HepG2 (cell line): ENCODE data around the gene COPZ2. TPM values are rescaled to one million over a fixed set of nuclear protein-coding genes. Genes with fewer than 3 reads are reported as not detected.

ENCODE experiments used
- AHR ChIP-seq: IDR thresholded peaks from 2 replicates; pipeline ENCODE4 v1.6.1; 2018; ENCODE audit warnings: missing genetic modification reagents, missing compliant biosample characterization
- BCL6 ChIP-seq: IDR thresholded peaks from 2 replicates; pipeline ENCODE4 v1.6.1; 2016; ENCODE audit warnings: missing genetic modification reagents, missing compliant biosample characterization
- FOXM1 ChIP-seq: sonication (generic); formaldehyde crosslinking; IDR thresholded peaks from 2 replicates; pipeline ENCODE4 v1.5.0; 2020; ENCODE audit warnings: missing genetic modification reagents
- HNF4G ChIP-seq, 2 experiments: sonication (generic) in 1 of 2; formaldehyde crosslinking in 1 of 2; IDR thresholded peaks; 2 replicates each; pipeline versions ENCODE4 v1.4.0 to v1.6.1; 2011 to 2020; ENCODE audit warnings: borderline replicate concordance in 2 of 2, low read depth in 2 of 2, mild to moderate bottlenecking in 2 of 2, low read length in 1 of 2, missing genetic modification reagents in 1 of 2, moderate library complexity in 1 of 2
- MAFG ChIP-seq: sonication (generic); formaldehyde crosslinking; IDR thresholded peaks from 2 replicates; pipeline ENCODE4 v1.5.1; 2020; ENCODE audit warnings: mild to moderate bottlenecking, missing genetic modification reagents
- NFE2L2 ChIP-seq: fragments of 150-350 bp; IDR thresholded peaks from 2 replicates; pipeline ENCODE4 v1.6.1; 2014; ENCODE audit warnings: low read length
- PAF1 ChIP-seq: IDR thresholded peaks from 2 replicates; pipeline ENCODE4 v1.6.1; 2016; ENCODE audit warnings: missing genetic modification reagents, missing compliant biosample characterization
- RAD21 ChIP-seq: fragments of 450-650 bp; formaldehyde crosslinking; IDR thresholded peaks from 2 replicates; pipeline ENCODE4 v1.5.0; 2020; ENCODE audit warnings: mild to moderate bottlenecking
- SP2 ChIP-seq: sonication (generic); formaldehyde crosslinking; IDR thresholded peaks from 2 replicates; pipeline ENCODE4 v1.5.1; 2020; ENCODE audit warnings: mild to moderate bottlenecking, missing genetic modification reagents
- TOPORS ChIP-seq: sonication (generic); formaldehyde crosslinking; IDR thresholded peaks from 2 replicates; pipeline ENCODE4 v1.8.0; 2023; ENCODE audit warnings: mild to moderate bottlenecking, missing genetic modification reagents
- ZFP62 ChIP-seq: sonication (generic); formaldehyde crosslinking; IDR thresholded peaks from 2 replicates; pipeline ENCODE4 v1.4.0; 2020; ENCODE audit warnings: missing genetic modification reagents
- ZNF264 ChIP-seq: sonication (generic); formaldehyde crosslinking; IDR thresholded peaks from 2 replicates; pipeline ENCODE4 v1.4.0; 2020; ENCODE audit warnings: missing genetic modification reagents
- ZSCAN12 ChIP-seq: sonication (generic); formaldehyde crosslinking; IDR thresholded peaks from 2 replicates; pipeline ENCODE4 v1.9.0; 2021; ENCODE audit warnings: mild to moderate bottlenecking, missing genetic modification reagents
- polyA plus RNA-seq, 8 experiments: library from polyadenylated mRNA; depleted of rRNA in 3 of 8; stranded (reverse) in 7 of 8; unstranded in 1 of 8; fragments of >200 nt; fragmentation: Illumina TruSeq in 4 of 8; extraction: Trizol in 4 of 8; gene quantifications; 2 replicates each; pipeline versions ENCODE4 v1.2.1 to v1.2.3, GENCODE V29; 2011 to 2016; ENCODE audit warnings: low read depth in 4 of 8, missing spikeins in 1 of 8, mixed read lengths in 1 of 8; ENCODE audit not compliant: insufficient read depth in 1 of 8
- total RNA-seq, 5 experiments: library from RNA; depleted of rRNA; stranded (reverse); fragments of >200 nt; fragmentation: Illumina TruSeq; extraction: Trizol; gene quantifications; 2 replicates each; pipeline ENCODE4 v1.2.3, GENCODE V29; 2016; ENCODE audit warnings: low read depth in 1 of 5
- TF ChIP-seq, protein P1 (sequence below): IDR thresholded peaks from 2 replicates; pipeline ENCODE4 v1.6.1; 2016
- TF ChIP-seq, protein P2 (sequence below): sonication (generic); formaldehyde crosslinking; IDR thresholded peaks from 2 replicates; pipeline ENCODE4 v1.4.0; 2020; ENCODE audit warnings: missing genetic modification reagents
- TF ChIP-seq, protein P3 (sequence below): sonication (generic); formaldehyde crosslinking; IDR thresholded peaks from 2 replicates; pipeline ENCODE4 v1.4.0; 2020; ENCODE audit warnings: missing genetic modification reagents
- TF ChIP-seq, protein P4 (sequence below): sonication (generic); formaldehyde crosslinking; conservative IDR thresholded peaks from 2 replicates; pipeline ENCODE4 v1.8.0; 2022; ENCODE audit warnings: mild to moderate bottlenecking, moderate library complexity, missing genetic modification reagents
- TF ChIP-seq, protein P5 (sequence below): sonication (generic); formaldehyde crosslinking; IDR thresholded peaks from 2 replicates; pipeline ENCODE4 v1.5.0; 2020; ENCODE audit warnings: missing genetic modification reagents

The COPZ2 gene
- total and polyA plus RNA-seq, 2 of the 13 experiments (the other 11 are each of a cell fraction or from before 2014, with no cell fraction given) = 0.61 to 1.5 TPM

DNA sequence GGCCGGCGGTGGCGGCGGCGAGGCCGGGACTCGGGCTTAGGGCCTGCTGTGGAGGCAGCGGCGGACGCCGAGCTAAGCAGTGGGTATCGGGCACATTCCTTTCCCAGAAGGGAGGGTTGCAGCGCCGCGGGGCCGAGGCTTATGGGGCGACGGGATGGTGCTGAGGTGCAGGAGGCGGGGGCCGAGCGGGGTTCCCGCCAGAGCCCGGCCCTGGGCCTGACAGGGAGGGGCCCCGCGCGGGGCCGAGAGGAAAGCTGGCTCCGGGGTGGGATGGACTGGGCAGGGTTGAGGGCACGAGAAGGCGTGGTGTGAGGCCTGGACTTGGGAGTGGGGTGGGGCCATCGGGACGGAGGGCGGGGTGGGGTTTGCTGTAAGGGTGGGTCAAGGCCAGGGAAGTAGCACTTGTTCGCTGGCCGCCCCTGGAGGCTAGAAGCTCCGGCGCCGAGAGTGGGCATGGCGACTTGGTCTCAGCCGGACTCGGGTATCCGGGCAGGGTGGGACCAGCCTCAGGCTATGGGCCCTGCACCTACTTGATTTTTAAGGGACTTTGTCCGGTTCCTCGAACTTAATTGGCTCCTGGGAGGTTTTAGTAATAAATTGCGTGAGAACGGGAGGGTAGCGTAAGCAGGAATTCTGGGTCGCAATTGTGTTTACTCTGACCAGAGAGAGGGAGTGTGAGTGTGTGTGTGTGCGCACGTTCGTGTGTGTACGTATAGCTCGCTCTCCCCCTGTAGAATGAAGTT, 11.0 kb upstream of the COPZ2 start (continued):
- TF ChIP-seq HNF4G (IDR thresholded peaks at IDR 0.05; ENCODE audit: borderline replicate concordance, low read depth, low read length) (peak; percentile 60), HNF4G (CRISPR knock-in tag; IDR thresholded peaks at IDR 0.05; ENCODE audit: borderline replicate concordance, low read depth) (no peak), PAF1 (CRISPR knock-in tag) (no peak), FOXM1 (CRISPR knock-in tag) (peak; percentile 80; the same call in 1 of the 2 replicates), TOPORS (0 out of 2 replicates have a peak, but pooled peaks have one; percentile 24), RAD21 (peak; percentile 75), NFE2L2 (peak; percentile 7; the same call in 1 of the 2 replicates), SP2 (CRISPR knock-in tag) (peak; percentile 80), ZFP62 (CRISPR knock-in tag) (no peak), ZNF264 (CRISPR knock-in tag) (no peak; the same call in 1 of the 2 replicates), MAFG (CRISPR knock-in tag) (0 out of 2 replicates have a peak, but pooled peaks have one; percentile 18), AHR (CRISPR knock-in tag) (peak; percentile 41; the same call in 1 of the 2 replicates), ZSCAN12 (CRISPR knock-in tag) (no peak; the same call in 1 of the 2 replicates), BCL6 (no peak; the same call in 1 of the 2 replicates)
- TF ChIP-seq, protein P1, sequence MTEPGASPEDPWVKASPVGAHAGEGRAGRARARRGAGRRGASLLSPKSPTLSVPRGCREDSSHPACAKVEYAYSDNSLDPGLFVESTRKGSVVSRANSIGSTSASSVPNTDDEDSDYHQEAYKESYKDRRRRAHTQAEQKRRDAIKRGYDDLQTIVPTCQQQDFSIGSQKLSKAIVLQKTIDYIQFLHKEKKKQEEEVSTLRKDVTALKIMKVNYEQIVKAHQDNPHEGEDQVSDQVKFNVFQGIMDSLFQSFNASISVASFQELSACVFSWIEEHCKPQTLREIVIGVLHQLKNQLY = peak; percentile 10; the same call in 1 of the 2 replicates
- TF ChIP-seq, protein P2, sequence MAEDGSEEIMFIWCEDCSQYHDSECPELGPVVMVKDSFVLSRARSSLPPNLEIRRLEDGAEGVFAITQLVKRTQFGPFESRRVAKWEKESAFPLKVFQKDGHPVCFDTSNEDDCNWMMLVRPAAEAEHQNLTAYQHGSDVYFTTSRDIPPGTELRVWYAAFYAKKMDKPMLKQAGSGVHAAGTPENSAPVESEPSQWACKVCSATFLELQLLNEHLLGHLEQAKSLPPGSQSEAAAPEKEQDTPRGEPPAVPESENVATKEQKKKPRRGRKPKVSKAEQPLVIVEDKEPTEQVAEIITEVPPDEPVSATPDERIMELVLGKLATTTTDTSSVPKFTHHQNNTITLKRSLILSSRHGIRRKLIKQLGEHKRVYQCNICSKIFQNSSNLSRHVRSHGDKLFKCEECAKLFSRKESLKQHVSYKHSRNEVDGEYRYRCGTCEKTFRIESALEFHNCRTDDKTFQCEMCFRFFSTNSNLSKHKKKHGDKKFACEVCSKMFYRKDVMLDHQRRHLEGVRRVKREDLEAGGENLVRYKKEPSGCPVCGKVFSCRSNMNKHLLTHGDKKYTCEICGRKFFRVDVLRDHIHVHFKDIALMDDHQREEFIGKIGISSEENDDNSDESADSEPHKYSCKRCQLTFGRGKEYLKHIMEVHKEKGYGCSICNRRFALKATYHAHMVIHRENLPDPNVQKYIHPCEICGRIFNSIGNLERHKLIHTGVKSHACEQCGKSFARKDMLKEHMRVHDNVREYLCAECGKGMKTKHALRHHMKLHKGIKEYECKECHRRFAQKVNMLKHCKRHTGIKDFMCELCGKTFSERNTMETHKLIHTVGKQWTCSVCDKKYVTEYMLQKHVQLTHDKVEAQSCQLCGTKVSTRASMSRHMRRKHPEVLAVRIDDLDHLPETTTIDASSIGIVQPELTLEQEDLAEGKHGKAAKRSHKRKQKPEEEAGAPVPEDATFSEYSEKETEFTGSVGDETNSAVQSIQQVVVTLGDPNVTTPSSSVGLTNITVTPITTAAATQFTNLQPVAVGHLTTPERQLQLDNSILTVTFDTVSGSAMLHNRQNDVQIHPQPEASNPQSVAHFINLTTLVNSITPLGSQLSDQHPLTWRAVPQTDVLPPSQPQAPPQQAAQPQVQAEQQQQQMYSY (CRISPR knock-in tag) = peak; percentile 86
- TF ChIP-seq, protein P3, sequence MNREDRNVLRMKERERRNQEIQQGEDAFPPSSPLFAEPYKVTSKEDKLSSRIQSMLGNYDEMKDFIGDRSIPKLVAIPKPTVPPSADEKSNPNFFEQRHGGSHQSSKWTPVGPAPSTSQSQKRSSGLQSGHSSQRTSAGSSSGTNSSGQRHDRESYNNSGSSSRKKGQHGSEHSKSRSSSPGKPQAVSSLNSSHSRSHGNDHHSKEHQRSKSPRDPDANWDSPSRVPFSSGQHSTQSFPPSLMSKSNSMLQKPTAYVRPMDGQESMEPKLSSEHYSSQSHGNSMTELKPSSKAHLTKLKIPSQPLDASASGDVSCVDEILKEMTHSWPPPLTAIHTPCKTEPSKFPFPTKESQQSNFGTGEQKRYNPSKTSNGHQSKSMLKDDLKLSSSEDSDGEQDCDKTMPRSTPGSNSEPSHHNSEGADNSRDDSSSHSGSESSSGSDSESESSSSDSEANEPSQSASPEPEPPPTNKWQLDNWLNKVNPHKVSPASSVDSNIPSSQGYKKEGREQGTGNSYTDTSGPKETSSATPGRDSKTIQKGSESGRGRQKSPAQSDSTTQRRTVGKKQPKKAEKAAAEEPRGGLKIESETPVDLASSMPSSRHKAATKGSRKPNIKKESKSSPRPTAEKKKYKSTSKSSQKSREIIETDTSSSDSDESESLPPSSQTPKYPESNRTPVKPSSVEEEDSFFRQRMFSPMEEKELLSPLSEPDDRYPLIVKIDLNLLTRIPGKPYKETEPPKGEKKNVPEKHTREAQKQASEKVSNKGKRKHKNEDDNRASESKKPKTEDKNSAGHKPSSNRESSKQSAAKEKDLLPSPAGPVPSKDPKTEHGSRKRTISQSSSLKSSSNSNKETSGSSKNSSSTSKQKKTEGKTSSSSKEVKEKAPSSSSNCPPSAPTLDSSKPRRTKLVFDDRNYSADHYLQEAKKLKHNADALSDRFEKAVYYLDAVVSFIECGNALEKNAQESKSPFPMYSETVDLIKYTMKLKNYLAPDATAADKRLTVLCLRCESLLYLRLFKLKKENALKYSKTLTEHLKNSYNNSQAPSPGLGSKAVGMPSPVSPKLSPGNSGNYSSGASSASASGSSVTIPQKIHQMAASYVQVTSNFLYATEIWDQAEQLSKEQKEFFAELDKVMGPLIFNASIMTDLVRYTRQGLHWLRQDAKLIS (CRISPR knock-in tag) = 0 out of 2 replicates have a peak, but pooled peaks have one; percentile 49
- TF ChIP-seq, protein P4, sequence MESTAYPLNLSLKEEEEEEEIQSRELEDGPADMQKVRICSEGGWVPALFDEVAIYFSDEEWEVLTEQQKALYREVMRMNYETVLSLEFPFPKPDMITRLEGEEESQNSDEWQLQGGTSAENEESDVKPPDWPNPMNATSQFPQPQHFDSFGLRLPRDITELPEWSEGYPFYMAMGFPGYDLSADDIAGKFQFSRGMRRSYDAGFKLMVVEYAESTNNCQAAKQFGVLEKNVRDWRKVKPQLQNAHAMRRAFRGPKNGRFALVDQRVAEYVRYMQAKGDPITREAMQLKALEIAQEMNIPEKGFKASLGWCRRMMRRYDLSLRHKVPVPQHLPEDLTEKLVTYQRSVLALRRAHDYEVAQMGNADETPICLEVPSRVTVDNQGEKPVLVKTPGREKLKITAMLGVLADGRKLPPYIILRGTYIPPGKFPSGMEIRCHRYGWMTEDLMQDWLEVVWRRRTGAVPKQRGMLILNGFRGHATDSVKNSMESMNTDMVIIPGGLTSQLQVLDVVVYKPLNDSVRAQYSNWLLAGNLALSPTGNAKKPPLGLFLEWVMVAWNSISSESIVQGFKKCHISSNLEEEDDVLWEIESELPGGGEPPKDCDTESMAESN (CRISPR knock-in tag) = peak; percentile 83
- TF ChIP-seq, protein P5, sequence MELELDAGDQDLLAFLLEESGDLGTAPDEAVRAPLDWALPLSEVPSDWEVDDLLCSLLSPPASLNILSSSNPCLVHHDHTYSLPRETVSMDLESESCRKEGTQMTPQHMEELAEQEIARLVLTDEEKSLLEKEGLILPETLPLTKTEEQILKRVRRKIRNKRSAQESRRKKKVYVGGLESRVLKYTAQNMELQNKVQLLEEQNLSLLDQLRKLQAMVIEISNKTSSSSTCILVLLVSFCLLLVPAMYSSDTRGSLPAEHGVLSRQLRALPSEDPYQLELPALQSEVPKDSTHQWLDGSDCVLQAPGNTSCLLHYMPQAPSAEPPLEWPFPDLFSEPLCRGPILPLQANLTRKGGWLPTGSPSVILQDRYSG = no peak; the same call in 1 of the 2 replicates
